Stimulated activated CD4-positive, alpha-beta T cell treated with anti-CD3 and anti-CD28 coated beads, Interleukin-15, amount 100 ng/mL, for 48 hours (primary cell): Measurements from ENCODE around the gene MRPL38.

Experiments
- DNase-seq, 2 donors: peaks; one replicate each; pipeline ENCODE4 v3.0.0-alpha.2; 2020; ENCODE audit warnings: low read depth in 2 of 2

Gene MRPL38

GRCh38 chr17:75919611-75920010 is 14.9 kb upstream of the MRPL38 start:
- no peak for DNase-seq

GRCh38 chr17:75917917-75918445 is 13.3 kb upstream of the MRPL38 start:
- DNase-seq, result no peak

- DNase-seq, result no peak
Measured at GRCh38 chr17:75917141-75917916, 12.6 kb upstream of the MRPL38 start.

- DNase-seq, result no peak
Measured at GRCh38 chr17:75915268-75915667, 10.6 kb upstream of the MRPL38 start.

DNA sequence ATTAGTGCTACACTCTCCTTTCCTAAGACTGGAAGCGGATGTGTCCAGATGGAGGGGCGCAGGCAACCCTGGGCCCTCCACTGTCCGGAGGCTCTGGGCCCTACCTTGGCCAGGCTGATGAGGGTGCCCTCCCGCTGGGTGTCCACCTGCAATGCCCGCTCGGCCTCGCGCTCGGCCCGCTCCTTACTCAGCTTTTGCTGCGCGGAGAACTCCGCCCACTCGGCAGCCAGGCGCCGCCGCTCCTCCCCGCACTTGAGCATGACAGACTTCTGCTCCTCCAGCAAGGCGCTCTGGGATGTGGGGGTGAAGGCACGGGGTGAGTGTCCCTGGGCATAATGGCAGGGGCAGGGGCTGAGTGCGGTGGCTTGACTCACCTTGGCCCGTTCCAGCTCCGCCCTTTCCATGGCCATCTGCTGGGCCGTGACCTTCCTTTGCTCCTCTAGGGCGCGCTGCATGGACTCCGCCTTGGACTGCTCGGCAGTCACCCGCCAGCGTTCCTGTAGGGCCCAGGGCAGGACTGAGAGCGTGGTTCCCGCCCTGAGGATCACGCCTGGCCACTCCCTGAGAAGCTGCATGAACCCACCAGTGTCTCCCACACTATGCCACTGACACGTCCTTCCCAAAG is 10.1 kb upstream of the MRPL38 start:
- no peak for DNase-seq

GRCh38 chr17:75913537-75914210 is 9.0 kb upstream of the MRPL38 start:
- DNase-seq, result no peak

DNA sequence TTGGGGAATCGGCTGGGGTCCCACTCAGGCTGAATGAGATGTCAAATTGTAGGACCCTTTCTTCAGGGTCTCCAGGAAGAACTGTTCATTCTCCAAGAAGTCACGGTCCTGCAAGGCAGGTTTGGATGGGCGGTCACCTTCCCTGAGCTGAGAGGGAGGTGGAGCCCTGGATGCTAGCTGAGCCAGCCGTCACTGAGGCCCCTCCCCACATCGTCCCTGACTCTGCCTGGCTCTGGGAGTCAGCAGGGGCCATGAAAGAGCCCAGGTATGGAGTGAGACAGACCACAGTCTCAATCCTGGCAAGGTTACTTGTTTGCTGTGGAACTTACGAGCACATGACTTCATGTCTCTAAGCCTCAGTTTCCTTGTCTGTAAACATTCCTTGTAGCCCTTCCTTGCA is 6.0 kb upstream of the MRPL38 start:
- DNase-seq, result no peak

GRCh38 chr17:75909812-75910274 is 5.2 kb upstream of the MRPL38 start:
- no peak for DNase-seq

GRCh38 chr17:75909051-75909811 is 4.5 kb upstream of the MRPL38 start:
- DNase-seq, result no peak

GRCh38 chr17:75908201-75908600 is 3.5 kb upstream of the MRPL38 start:
- DNase-seq, result no peak

GRCh38 chr17:75906143-75906884 is 1.6 kb upstream of the MRPL38 start:
- DNase-seq, result no peak

DNA sequence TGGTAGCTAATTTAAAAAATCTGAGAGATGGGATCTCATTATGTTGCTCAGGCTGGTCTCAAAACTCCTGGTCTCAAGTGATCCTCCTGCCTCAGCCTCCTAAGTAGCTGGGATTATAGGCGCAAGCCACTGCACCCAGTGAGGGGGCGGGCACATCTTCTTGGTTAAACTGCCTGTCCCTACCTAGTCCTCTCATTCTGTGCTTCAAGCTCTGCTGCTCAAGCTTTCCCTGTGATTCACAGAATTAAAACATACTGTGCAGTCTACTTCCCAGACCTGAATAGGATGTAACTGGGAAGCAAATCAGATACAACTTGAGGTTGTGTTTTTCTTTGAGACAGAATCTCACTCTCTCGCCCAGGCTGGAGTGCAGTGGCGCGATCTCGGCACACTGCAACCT is 2.3 kb downstream of the MRPL38 start:
- DNase-seq, result no peak

- no peak for DNase-seq
Measured at GRCh38 chr17:75901727-75902126, 3.0 kb downstream of the MRPL38 start.

GRCh38 chr17:75900691-75901533 is 3.8 kb downstream of the MRPL38 start:
- no peak for DNase-seq

GRCh38 chr17:75899767-75900468 is 4.8 kb downstream of the MRPL38 start:
- DNase-seq, result no peak

- DNase-seq, result no peak
Measured at GRCh38 chr17:75899353-75899752, 5.3 kb downstream of the MRPL38 start.

- no peak for DNase-seq
Measured at GRCh38 chr17:75898791-75899190, 5.9 kb downstream of the MRPL38 start.

DNA sequence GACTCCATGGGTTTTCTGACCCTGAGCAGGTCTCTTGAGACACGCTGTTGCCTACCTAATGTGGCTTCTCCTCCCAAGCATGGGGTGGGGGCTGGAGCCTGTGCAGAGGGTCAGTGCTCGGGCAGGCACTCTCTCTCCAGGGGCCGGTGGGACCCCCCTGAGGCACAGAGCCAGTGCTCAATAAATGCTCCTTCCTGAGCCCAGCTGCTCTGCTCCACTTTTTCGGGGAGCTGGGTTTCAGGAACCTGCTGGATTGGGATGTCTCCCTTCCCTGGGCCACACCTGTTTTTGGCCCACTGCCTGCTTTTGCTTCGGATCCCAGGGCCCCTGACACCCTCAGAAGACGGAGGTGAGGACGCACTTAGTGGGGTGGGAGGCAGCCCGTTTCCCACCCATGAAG is 6.6 kb downstream of the MRPL38 start:
- DNase-seq, result no peak

DNA sequence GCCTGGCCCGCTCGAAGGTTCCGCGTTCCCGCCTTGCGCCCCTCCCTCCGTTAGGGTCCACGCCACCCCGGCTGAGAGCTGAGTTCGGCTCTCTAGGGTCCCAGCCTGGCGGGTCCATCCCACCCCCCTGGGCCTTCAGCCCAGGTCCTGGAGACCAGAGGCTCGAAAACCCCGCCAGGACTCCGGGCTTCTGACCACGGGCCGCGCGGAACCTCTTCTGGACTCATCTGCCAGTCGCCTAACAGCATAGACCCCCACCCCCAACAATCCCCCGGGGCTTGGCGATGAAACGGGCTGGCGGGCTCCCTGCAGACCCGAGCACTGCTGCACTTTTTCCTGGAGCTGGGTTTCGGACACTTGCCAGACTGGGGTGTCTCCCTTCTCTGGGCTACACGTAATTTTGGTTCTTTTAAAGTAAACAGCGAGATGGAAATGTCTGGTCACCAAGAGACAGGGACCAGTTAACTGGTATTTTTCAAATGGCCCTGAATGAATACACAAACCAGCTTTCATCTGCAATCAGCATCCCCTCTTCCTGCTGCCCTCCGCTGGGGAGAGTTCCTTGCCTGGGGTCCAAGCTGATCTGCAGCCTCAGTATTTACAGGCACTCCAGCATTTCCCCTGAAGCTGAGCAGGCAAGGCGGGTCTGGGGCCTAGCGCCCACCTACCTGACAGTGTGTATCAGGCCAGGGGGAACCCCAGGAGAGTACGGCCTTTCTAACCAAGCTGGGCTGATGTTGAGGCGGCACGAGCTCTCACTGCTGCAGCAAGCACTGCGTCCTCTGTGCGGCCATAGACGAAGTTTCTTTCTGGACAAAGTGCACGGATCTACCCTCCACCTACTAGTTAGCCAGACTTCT is 7.3 kb downstream of the MRPL38 start:
- DNase-seq, result no peak
